Measurements from ENCODE around the gene CYB5A.

The CYB5A gene

DNA sequence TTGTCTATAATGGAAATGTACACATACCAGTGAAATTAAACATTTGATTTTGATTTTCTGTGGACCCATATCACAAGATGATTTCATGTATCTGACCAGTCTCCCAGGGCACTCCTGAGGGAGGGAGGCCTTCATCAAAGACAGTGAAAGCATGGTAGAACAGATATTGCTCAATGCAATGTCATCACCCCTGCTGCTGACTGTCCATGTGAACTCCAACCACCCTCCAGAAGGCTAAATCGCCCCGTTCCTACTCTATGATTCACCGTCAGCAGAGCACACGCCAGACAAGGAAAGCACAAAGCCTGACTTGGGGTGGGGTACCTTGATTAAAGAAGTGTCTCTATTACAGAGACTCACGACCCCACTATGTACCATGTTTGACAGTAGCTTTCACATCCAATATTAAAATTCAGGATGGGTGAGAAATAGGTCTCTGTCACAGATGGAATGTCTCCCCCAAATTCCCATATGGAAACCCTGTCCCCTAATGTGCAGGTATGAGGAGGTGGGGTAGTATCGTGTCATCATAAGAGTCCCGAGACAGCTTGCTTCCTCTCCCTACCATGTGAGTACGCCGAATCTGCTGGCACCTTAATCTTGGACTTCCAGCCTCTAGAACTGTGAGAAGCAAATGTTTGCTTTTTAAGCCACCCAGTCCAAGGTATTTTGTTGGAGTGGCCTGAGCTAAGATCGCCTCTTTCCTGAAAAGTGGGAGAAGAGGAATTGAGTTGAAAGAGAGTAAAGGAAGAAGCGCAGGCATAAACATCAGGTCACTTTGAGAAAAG, 42.4 kb downstream of the CYB5A start:
- no peak overlapping the region for H3K4me3 ChIP-seq (ENCODE audit: low read depth, low read length)

- H3K4me3 ChIP-seq (ENCODE audit: low read depth, low read length): no peak overlapping the region
Observed at GRCh38 chr18:74248595-74248994, 43.2 kb downstream of the CYB5A start.

DNA sequence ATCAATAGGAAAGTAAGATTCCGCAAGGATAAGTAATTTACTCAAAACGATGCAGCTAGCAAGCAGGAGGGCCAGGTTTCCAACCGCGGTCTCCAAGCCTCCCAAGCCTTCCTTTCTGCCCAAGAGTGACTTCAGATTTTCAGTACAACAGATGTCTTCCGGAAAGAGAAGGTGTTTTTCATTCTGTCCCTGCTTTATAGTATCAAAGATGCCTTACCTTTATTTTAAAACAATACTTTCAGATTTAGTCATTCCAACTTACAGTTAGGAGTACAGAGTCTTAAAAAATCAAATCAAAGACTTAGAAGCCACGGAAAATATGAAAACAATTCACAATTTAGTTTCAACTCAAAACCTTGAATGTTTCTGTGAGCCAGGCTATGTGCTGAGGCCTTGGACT, 43.6 kb downstream of the CYB5A start:
- no peak overlapping the region for H3K4me3 ChIP-seq (ENCODE audit: low read depth, low read length)

GRCh38 chr18:74244554-74244953, 47.2 kb downstream of the CYB5A start:
- no peak overlapping the region for H3K4me3 ChIP-seq (ENCODE audit: low read depth, low read length)

GRCh38 chr18:74243127-74243526, 48.6 kb downstream of the CYB5A start:
- no peak overlapping the region for H3K4me3 ChIP-seq (ENCODE audit: low read depth, low read length)

DNA sequence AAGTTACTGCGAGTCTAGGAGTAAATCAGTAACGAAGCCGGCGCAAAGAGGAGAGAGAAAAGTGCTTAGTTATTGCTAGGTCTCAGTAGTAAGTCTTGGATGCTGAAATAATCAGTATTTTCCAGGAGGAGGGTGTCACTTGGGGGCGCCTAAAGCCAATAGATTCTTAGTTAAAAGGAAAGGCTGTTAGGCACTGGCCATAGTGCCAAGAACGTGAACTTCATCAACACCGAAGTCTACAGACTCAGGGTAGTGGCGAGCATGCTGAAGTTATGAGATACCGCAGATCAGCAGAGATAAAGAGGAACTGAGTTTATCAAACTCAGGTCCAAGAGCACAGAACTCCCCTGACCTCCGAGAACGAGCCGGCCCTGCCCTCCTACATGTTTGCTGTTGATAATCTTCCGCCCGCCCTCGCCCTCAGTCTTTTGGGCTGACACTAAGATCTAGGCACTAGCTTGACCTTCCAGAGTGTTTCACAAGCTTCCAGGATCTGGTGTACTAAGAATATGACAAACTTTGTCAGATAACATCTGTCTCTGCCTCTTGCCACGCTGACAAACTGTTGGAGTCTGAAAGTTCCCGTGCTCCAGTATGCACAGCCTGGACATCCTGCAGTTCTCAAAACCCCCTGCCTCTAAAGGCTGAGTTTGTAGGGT, 49.2 kb downstream of the CYB5A start:
- H3K4me3 ChIP-seq (ENCODE audit: low read depth, low read length): no peak overlapping the region

- no peak overlapping the region for H3K4me3 ChIP-seq (ENCODE audit: low read depth, low read length)
Observed at GRCh38 chr18:74241970-74242369, 49.8 kb downstream of the CYB5A start.

DNA sequence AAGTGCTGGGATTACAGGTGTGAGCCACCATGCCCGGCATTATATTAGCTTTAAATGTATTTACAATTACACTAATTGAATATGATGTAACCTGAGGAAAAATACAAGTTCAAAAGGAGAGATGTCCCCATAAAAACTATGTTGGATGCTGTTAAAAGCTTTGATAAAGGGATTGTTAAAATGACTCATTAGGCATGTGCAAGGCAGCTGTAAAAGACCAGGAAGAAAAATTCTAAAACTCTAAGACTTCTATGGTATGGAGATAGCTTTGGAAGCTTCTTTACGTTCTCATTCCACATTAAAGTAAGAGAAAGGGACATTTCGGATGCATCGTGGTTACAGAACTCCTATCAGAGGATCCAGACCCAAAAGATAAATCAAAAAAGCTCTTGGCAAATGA, 50.3 kb downstream of the CYB5A start:
- no peak overlapping the region for H3K4me3 ChIP-seq (ENCODE audit: low read depth, low read length)

DNA sequence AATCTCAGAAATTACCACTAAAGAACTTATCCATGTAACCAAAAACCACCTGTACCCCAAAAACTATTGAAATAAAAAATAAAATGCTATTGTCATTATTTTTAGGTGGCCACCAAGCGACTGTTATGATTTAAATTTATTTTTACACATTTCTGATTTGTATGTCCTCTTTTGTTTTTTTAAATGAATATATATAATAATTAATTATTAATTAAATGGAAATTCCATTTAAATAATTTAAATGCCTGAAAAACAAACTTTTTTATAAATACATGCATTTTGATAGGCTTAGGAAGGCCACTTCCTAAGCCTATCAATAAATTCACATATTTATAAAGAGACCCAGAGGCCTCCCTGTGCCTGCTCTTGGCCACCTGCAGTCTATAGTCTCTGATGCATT, 52.2 kb downstream of the CYB5A start:
- H3K4me3 ChIP-seq (ENCODE audit: low read depth, low read length): no peak overlapping the region

GRCh38 chr18:74234326-74235171, 57.2 kb downstream of the CYB5A start:
- H3K4me3 ChIP-seq (ENCODE audit: low read depth, low read length): no peak overlapping the region

- H3K4me3 ChIP-seq (ENCODE audit: low read depth, low read length): no peak overlapping the region
Observed at GRCh38 chr18:74233933-74234325, 57.8 kb downstream of the CYB5A start.

DNA sequence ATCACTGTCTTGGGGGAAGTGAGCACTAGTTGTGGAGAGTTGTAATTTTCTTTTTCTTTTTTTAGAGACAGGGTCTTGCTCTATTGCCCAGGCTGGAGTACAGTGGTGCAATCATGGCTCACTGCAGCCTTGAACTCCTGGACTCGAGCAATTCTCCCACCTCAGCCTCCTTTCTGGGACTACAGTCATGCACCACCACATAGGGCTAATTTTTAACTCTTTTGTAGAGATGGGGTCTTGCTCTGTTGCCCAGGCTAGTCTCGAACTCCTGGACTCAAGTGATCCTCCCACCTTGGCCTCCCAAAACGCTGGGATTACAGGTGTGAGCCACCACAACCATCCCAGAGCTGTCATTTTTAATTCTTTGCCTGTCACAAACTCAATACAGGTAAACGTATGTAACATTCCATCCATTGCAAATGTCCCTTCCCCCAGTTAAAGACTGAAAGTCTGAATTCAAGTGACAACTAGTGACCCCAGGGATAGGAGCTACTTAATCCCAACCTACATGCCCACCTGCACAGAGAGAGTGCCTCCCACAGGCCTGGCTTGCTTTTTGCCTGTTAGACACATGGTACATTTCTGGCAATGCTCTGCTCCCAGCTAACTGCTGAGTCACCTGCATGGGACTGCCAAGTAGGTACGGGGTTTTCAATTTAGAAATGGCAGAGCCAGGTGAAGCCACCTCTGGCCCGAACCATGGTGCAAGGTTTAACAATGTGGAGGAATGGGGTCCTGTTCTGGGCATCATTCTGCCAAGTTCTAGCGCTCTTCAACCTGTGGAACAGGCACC, 60.6 kb downstream of the CYB5A start:
- H3K4me3 ChIP-seq (ENCODE audit: low read depth, low read length): no peak overlapping the region

DNA sequence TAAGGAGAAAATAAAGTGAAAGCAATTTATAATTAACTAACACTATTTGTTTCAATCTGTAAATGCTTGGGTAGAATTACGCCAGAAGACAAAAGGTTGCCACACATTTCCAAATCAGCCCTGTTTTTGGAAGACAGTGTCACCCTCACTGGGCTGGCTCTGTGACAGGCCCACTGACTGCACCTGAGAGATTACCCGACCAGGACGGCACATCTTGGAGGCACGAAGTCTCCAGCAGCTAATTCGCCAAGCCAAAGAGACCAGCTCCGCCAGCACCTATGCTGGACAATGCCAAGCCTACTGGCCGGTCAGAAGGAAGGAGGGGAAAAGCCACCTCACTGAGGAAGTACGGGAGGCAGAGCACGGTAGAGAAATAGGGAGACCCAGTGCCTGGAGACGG, 61.9 kb downstream of the CYB5A start:
- H3K4me3 ChIP-seq (ENCODE audit: low read depth, low read length): no peak overlapping the region

- no peak overlapping the region for H3K4me3 ChIP-seq (ENCODE audit: low read depth, low read length)
Observed at GRCh38 chr18:74229005-74229404, 62.8 kb downstream of the CYB5A start.

DNA sequence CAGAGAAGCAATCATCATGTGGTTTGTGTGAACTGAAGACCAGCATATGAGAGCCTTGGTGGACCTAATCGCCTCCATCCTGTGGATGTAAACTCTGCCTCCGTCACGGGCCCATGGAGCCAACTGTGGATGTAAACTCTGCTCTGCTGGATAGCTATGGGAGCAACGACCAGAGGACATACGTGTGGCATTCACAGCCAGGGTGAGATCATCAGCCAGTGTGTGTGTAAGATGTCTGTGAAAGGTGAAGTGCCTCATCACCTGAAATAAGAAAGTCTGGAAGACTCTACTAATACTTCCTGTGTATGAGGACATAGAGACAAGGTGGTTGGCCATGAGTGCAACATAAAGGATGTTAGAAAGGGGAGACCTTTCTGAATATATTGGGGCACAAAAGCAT, 63.5 kb downstream of the CYB5A start:
- H3K4me3 ChIP-seq (ENCODE audit: low read depth, low read length): no peak overlapping the region

- H3K4me3 ChIP-seq (ENCODE audit: low read depth, low read length): no peak overlapping the region
Observed at GRCh38 chr18:74226666-74227065, 65.1 kb downstream of the CYB5A start.

DNA sequence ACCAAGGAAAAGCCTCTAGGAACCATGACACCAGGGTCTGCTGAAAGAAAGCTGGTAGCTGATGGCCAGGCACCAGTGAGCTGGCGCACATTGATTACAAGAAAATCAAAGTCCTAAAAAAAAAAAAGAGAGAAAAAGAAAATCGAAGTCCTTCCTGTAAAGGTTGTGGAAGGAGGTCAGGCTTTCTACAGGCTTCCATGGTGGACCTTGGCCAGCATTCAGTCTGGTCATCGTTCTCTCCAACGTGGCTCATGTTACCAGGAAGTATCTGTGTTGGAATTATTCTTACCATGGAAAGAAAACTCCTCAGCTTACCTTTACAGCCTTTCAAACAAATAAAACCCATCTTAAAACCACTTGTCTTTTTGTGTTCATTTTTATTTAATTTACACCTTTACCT, 65.6 kb downstream of the CYB5A start:
- no peak overlapping the region for H3K4me3 ChIP-seq (ENCODE audit: low read depth, low read length)

DNA sequence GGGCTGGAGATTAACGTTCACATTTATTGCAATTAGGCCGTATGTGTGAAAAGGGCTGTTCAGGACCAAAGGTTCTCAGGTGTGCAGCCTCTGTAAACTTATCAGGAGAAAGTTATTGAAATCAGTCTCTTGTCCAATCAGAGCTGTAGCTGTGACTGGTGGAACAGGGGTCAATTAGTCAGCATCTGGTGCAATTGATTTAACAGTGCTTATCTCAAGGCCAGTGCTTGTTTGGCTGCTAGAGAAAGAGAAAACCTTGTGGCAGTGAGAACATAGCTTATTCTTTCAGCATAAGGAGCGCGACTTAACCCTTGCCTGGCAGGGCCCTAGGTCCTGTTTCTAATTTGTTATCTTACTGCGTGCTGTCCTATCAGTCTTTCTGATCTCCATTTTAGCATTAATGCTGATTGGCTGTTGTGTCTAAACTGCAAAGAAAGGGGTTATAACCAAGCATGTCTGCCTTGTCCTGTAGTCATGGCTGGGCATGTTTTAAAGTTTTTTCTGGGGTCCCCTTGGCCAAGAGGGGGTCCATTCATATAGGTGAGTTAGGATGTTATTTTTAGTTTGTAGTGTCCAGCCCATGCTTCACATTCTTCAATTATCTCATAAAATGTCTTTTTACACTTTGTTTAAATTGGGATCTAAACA, 66.4 kb downstream of the CYB5A start:
- H3K4me3 ChIP-seq (ENCODE audit: low read depth, low read length): no peak overlapping the region

DNA sequence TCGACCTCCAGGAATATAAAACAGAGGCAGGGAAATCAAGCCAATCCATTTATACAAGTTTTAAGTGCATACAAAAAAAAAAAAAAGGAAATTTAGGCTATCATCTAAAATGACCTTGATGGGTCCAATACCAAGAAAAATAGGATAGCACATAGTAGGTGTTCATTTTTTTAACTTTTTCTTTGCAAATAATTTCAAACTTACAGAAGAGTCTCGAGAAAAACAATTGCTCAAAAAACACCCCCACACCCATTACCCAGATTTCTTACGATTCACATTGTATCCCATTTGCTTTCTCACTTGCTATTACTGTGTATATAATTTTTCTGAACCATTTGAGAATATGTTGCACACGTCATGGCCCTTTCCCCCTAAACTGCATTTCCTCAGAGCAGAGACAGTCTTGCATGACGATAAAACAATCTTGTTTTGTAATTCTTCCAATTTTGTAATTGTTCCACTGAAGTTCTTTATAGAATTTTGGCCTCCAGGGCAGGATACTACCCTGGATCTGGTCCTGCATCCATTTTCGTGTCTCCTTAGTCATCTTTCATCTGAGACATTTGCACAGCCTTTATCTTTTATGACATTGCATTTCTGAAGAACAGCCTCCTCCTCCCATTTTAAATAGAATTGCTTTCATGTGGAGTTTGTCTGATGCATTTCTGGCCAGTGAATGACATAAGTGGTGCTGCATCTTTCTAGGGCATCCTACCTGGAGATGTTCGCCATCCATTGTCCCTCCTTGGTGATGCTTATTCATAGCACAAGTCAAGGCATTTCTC, 68.9 kb downstream of the CYB5A start:
- H3K4me3 ChIP-seq (ENCODE audit: low read depth, low read length): no peak overlapping the region

- no peak overlapping the region for H3K4me3 ChIP-seq (ENCODE audit: low read depth, low read length)
Observed at GRCh38 chr18:74221081-74221480, 70.7 kb downstream of the CYB5A start.

Data from iPS-11a (cell line).